GM23248 (cell line): ENCODE measurements around the gene RASEF. TPM values are rescaled to one million over a fixed set of nuclear protein-coding genes. Genes with fewer than 3 reads are reported as not detected.

Source experiments
- DNase-seq: peaks from one replicate; pipeline ENCODE4 v3.0.0-alpha.2; 2015
- H2AFZ ChIP-seq: fragments of 200-600 bp; sonication (generic); 2 replicates; pipeline ENCODE4 v1.6.1; 2016; ENCODE audit warnings: antibody characterized with exemption
- H3F3A ChIP-seq: fragments of 200-600 bp; sonication (generic); 2 replicates; pipeline ENCODE4 v1.6.1; 2016; ENCODE audit warnings: mild to moderate bottlenecking, antibody characterized with exemption, mixed run types; ENCODE audit not compliant: insufficient read depth
- H3K27ac ChIP-seq: fragments of 200-600 bp; sonication (generic); 2 replicates; pipeline ENCODE4 v1.5.1; 2016; ENCODE audit warnings: mild to moderate bottlenecking
- H3K27me3 ChIP-seq: fragments of 200-600 bp; sonication (generic); replicated peaks from 2 replicates; pipeline ENCODE4 v1.6.1; 2016; ENCODE audit warnings: mild to moderate bottlenecking; ENCODE audit not compliant: insufficient read depth
- H3K36me3 ChIP-seq: fragments of 200-600 bp; sonication (generic); 2 replicates; pipeline ENCODE4 v1.6.1; 2016; ENCODE audit warnings: low read depth, mild to moderate bottlenecking
- H3K4me1 ChIP-seq: fragments of 200-600 bp; sonication (generic); 2 replicates; pipeline ENCODE4 v1.6.1; 2016; ENCODE audit warnings: mild to moderate bottlenecking; ENCODE audit not compliant: insufficient read depth
- H3K4me2 ChIP-seq: fragments of 200-600 bp; sonication (generic); one replicate; pipeline ENCODE4 v1.6.1; 2016; ENCODE audit warnings: mild to moderate bottlenecking; ENCODE audit not compliant: unreplicated experiment
- H3K4me3 ChIP-seq: fragments of 200-600 bp; sonication (generic); 2 replicates; pipeline ENCODE4 v1.5.1; 2016; ENCODE audit warnings: mild to moderate bottlenecking
- H3K79me2 ChIP-seq: fragments of 200-600 bp; sonication (generic); 2 replicates; pipeline ENCODE4 v1.6.1; 2016; ENCODE audit warnings: mild to moderate bottlenecking; ENCODE audit not compliant: insufficient read depth
- H3K9ac ChIP-seq: fragments of 200-600 bp; sonication (generic); 2 replicates; pipeline ENCODE4 v1.6.1; 2016; ENCODE audit warnings: mild to moderate bottlenecking
- H3K9me2 ChIP-seq: fragments of 200-600 bp; sonication (generic); 2 replicates; pipeline ENCODE4 v1.6.1; 2016; ENCODE audit warnings: mixed run types, mild to moderate bottlenecking, moderate library complexity; ENCODE audit not compliant: insufficient read depth
- H3K9me3 ChIP-seq: fragments of 200-600 bp; sonication (generic); one replicate; pipeline ENCODE4 v1.6.1; 2017; ENCODE audit warnings: low read depth
- H4K20me1 ChIP-seq: fragments of 200-600 bp; sonication (generic); 2 replicates; pipeline ENCODE4 v1.6.0; 2016; ENCODE audit not compliant: insufficient read depth
- EZH2 ChIP-seq: fragments of 200-600 bp; sonication (generic); IDR thresholded peaks from 2 replicates; pipeline ENCODE4 v1.6.1; 2018; ENCODE audit warnings: antibody characterized with exemption, mild to moderate bottlenecking; ENCODE audit not compliant: insufficient read depth, poor library complexity, severe bottlenecking
- EZH2phosphoT487 ChIP-seq: fragments of 200-600 bp; sonication (generic); IDR thresholded peaks from 2 replicates; pipeline ENCODE4 v1.6.1; 2018; ENCODE audit warnings: antibody characterized with exemption, moderate library complexity, mild to moderate bottlenecking, low read depth; ENCODE audit not compliant: insufficient read depth
- WGBS, 2 experiments: methylation state at CpG; one replicate each; pipeline ENCODE4 v1.1.6; 2015 to 2017; ENCODE audit warnings: low lambda C conversion rate in 2 of 2, low coverage in 1 of 2; ENCODE audit errors: missing lambda C conversion rate in 2 of 2; 5-methylcytosine and 5-hydroxymethylcytosine counted together
- in situ Hi-C: fragments of 300-500 bp; cut with MboI; formaldehyde crosslinking; loops from 2 replicates; pipeline ENCODE4 v1.15.0; 2020
- polyA plus RNA-seq: library from polyadenylated mRNA; unstranded; fragments of >200 nt; fragmentation: Nextera tagmentation; extraction: Ambion mirVana; gene quantifications from 2 replicates; pipeline ENCODE4 v1.2.1, GENCODE V29; 2016
- total RNA-seq: library from RNA; depleted of rRNA; stranded (reverse); fragments of >200 nt; shearing (Covaris generic); gene quantifications from 2 replicates; pipeline ENCODE4 v1.2.3, GENCODE V29; 2014; rRNA removed

The RASEF gene
- total RNA-seq = 0.11 TPM in 1 of 2 replicates, not detected in the other
- polyA plus RNA-seq = not detected in 2 replicates

- Histone ChIP-seq H3K36me3 (no peaks in the 10 kb centered on the region), H3K27ac (no peak within 1 kb of the TSS), H3K27me3 (peaks cover 10% of the 10 kb centered on the region), H4K20me1 (no peaks in the 10 kb centered on the region), H3F3A (peaks cover 25% of the 10 kb centered on the region), H2AFZ (peak within 1 kb of the TSS; percentile 51), H3K9me2 (no peaks in the 10 kb centered on the region), H3K4me3 (peak within 1 kb of the TSS; percentile 55), H3K9ac (no peak within 1 kb of the TSS), H3K9me3 (no peaks in the 10 kb centered on the region), H3K4me1 (peaks cover 16% of the 10 kb centered on the region), H3K4me2 (peak within 1 kb of the TSS; percentile 65), H3K79me2 (no peaks in the 10 kb centered on the region)
- DNase-seq = peak; percentile 59
- in situ Hi-C loops = no loop called here
- 5 to 8% methylated on average over 54 to 86 of the region's 99 CpGs for WGBS, 2 experiments
- TF ChIP-seq EZH2phosphoT487 = no peak
- TF ChIP-seq EZH2 = no peak
Observed at GRCh38 chr9:83062651-83063527, at the start of gene RASEF. Gene RASEF, minus strand, starts transcription at chr9:83063142. Its CDS starts 275 bp downstream, at chr9:83062867.

GRCh38 chr9:83111169-83111568 is 48.2 kb upstream of the RASEF start:
- H3K9me2 ChIP-seq = no peaks in the 10 kb centered on the region
- no peak overlapping the region for H2AFZ ChIP-seq
- in situ Hi-C loops = no loop called here
- no peaks in the 10 kb centered on the region for H4K20me1 ChIP-seq
- no peaks in the 10 kb centered on the region for H3K36me3 ChIP-seq
- H3K9ac ChIP-seq = no peak overlapping the region
- H3K27ac ChIP-seq = no peak overlapping the region
- no peak overlapping the region for H3K4me2 ChIP-seq
- H3K79me2 ChIP-seq = no peaks in the 10 kb centered on the region
- H3K9me3 ChIP-seq = no peaks in the 10 kb centered on the region
- H3F3A ChIP-seq = no peaks in the 10 kb centered on the region
- H3K4me1 ChIP-seq = no peaks in the 10 kb centered on the region
- WGBS, 2 experiments = 15% methylated on average over 3 of the region's 3 CpGs
- H3K4me3 ChIP-seq = no peak overlapping the region
- no peaks in the 10 kb centered on the region for H3K27me3 ChIP-seq
- DNase-seq = no peak
- TF ChIP-seq EZH2 = no peak
- no peak for TF ChIP-seq EZH2phosphoT487

GRCh38 chr9:83109296-83109695 is 46.4 kb upstream of the RASEF start:
- DNase-seq = no peak
- Histone ChIP-seq H3K9me3 (no peaks in the 10 kb centered on the region), H4K20me1 (no peaks in the 10 kb centered on the region), H3K9me2 (no peaks in the 10 kb centered on the region), H3F3A (no peaks in the 10 kb centered on the region), H3K27me3 (0 out of 2 replicates have a peak, but pooled peaks cover 3% of the 10 kb centered on the region), H3K4me1 (no peaks in the 10 kb centered on the region), H2AFZ (no peak overlapping the region), H3K36me3 (no peaks in the 10 kb centered on the region), H3K4me3 (no peak overlapping the region), H3K4me2 (no peak overlapping the region), H3K9ac (no peak overlapping the region), H3K79me2 (no peaks in the 10 kb centered on the region), H3K27ac (no peak overlapping the region)
- in situ Hi-C loops = no loop called here
- WGBS, 2 experiments = 3 to 6% methylated on average over 3 of the region's 3 CpGs
- TF ChIP-seq EZH2phosphoT487 = no peak
- no peak for TF ChIP-seq EZH2

- H3K4me2 ChIP-seq = no peak overlapping the region
- H3K4me1 ChIP-seq = no peaks in the 10 kb centered on the region
- no peak overlapping the region for H3K4me3 ChIP-seq
- 0 out of 2 replicates have a peak, but pooled peaks cover 7% of the 10 kb centered on the region for H3K27me3 ChIP-seq
- H3K27ac ChIP-seq = no peak overlapping the region
- H3K9me3 ChIP-seq = no peaks in the 10 kb centered on the region
- H3K9me2 ChIP-seq = no peaks in the 10 kb centered on the region
- no peak overlapping the region for H2AFZ ChIP-seq
- H3K36me3 ChIP-seq = no peaks in the 10 kb centered on the region
- in situ Hi-C loops = no loop called here
- H3K79me2 ChIP-seq = no peaks in the 10 kb centered on the region
- no peak overlapping the region for H3K9ac ChIP-seq
- DNase-seq = no peak
- no peaks in the 10 kb centered on the region for H3F3A ChIP-seq
- no peak for TF ChIP-seq EZH2phosphoT487
- no peak for TF ChIP-seq EZH2
- H4K20me1 ChIP-seq = no peaks in the 10 kb centered on the region
Observed at GRCh38 chr9:83108208-83108607, 45.3 kb upstream of the RASEF start.
